ENCODE data around the gene IGFBP4.

DNA sequence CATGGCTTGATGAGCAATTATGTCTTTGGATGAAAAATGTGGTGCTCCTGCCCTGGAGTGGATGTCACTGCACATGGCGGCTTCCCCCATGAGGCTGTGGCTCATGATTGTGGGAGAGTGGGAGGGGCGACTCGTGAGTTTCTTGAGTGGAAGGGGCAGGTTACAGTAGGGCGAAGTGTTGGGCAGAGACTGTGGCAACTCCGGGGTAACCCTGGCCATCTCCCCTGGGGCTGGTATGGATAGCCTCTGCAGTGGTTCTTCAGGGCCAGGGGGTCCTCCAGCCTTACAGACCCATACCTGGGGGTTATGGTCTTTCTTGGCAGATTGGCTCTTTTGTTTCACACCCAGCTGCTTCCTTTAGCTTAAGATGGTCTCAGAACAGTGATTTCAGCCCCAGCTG, 59.5 kb downstream of the IGFBP4 start:
- TF ChIP-seq FOXK2 (IDR thresholded peaks at IDR 0.05), result no peak
- TF ChIP-seq POLR2A (IDR thresholded peaks at IDR 0.05; ENCODE audit: low read depth, low read length), result no peak
- TF ChIP-seq TARDBP (IDR thresholded peaks at IDR 0.05; ENCODE audit: borderline replicate concordance), result no peak
- TF ChIP-seq, protein P1, sequence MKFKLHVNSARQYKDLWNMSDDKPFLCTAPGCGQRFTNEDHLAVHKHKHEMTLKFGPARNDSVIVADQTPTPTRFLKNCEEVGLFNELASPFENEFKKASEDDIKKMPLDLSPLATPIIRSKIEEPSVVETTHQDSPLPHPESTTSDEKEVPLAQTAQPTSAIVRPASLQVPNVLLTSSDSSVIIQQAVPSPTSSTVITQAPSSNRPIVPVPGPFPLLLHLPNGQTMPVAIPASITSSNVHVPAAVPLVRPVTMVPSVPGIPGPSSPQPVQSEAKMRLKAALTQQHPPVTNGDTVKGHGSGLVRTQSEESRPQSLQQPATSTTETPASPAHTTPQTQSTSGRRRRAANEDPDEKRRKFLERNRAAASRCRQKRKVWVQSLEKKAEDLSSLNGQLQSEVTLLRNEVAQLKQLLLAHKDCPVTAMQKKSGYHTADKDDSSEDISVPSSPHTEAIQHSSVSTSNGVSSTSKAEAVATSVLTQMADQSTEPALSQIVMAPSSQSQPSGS (IDR thresholded peaks at IDR 0.05; ENCODE audit: low read length), result no peak
- no peak for TF ChIP-seq POLR2AphosphoS2 (IDR thresholded peaks at IDR 0.05; ENCODE audit: low read depth, low read length)
- no peak for TF ChIP-seq POLR2AphosphoS5 (IDR thresholded peaks at IDR 0.05; ENCODE audit: low read length)
- no peak for TF ChIP-seq SP1 (IDR thresholded peaks at IDR 0.05; ENCODE audit: low read depth, low read length)
- TF ChIP-seq RBBP5 (conservative IDR thresholded peaks at IDR 0.05), result no peak
- TF ChIP-seq, protein P2, sequence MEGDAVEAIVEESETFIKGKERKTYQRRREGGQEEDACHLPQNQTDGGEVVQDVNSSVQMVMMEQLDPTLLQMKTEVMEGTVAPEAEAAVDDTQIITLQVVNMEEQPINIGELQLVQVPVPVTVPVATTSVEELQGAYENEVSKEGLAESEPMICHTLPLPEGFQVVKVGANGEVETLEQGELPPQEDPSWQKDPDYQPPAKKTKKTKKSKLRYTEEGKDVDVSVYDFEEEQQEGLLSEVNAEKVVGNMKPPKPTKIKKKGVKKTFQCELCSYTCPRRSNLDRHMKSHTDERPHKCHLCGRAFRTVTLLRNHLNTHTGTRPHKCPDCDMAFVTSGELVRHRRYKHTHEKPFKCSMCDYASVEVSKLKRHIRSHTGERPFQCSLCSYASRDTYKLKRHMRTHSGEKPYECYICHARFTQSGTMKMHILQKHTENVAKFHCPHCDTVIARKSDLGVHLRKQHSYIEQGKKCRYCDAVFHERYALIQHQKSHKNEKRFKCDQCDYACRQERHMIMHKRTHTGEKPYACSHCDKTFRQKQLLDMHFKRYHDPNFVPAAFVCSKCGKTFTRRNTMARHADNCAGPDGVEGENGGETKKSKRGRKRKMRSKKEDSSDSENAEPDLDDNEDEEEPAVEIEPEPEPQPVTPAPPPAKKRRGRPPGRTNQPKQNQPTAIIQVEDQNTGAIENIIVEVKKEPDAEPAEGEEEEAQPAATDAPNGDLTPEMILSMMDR (IDR thresholded peaks at IDR 0.05 in 2 of 3, conservative IDR thresholded peaks at IDR 0.05 in 1 of 3; ENCODE audit: control insufficient read depth in 2 of 3, extremely low read depth in 1 of 3, insufficient read depth in 1 of 3, low read depth in 3 of 3, low read length in 3 of 3), result no peak
- no peak for TF ChIP-seq ASH2L (IDR thresholded peaks at IDR 0.05; ENCODE audit: borderline replicate concordance, low read depth)
- TF ChIP-seq EZH2 (IDR thresholded peaks at IDR 0.05; ENCODE audit: borderline replicate concordance, control insufficient read depth, low read depth, low read length), result no peak
